Gastrocnemius medialis (tissue), 4 donors: Measurements from ENCODE around the gene DGKG. TPM values are rescaled to one million over a fixed set of nuclear protein-coding genes. Genes with fewer than 3 reads are reported as not detected.
A peak's percentile ranks its signal among the peaks of the same experiment; 100 is the strongest.

Experiments used
- ATAC-seq, 2 donors: fragments of 150-250 bp; one replicate each; pipeline ENCODE4 v1.9.1; 2016
- DNase-seq, 2 donors: peaks; one replicate each; pipeline ENCODE4 v3.0.0-alpha.2; 2019
- H3K27ac ChIP-seq, 4 donors: fragments of 200-600 bp; sonication (generic); 1 replicate in 1 of 4; 2 replicates in 3 of 4; pipeline ENCODE4 v1.5.1; 2016 to 2018; ENCODE audit warnings: mild to moderate bottlenecking in 2 of 4, moderate library complexity in 1 of 4
- H3K27me3 ChIP-seq, 3 donors: fragments of 200-600 bp; sonication (generic) in 2 of 3; 1 replicate in 1 of 3; 2 replicates in 2 of 3; pipeline versions ENCODE4 v1.5.1 to v1.6.0; 2016 to 2019; ENCODE audit warnings: mild to moderate bottlenecking in 1 of 3, moderate library complexity in 1 of 3
- H3K36me3 ChIP-seq, 2 donors: fragments of 200-600 bp; sonication (generic) in 1 of 2; one replicate each; pipeline ENCODE4 v1.5.1; 2017 to 2018
- H3K4me1 ChIP-seq, 2 donors: fragments of 200-600 bp; sonication (generic) in 1 of 2; one replicate each; pipeline ENCODE4 v1.5.1; 2016 to 2017; ENCODE audit warnings: mild to moderate bottlenecking in 2 of 2
- H3K4me3 ChIP-seq, 4 donors: fragments of 200-600 bp; sonication (generic) in 3 of 4; 1 replicate in 1 of 4; 2 replicates in 3 of 4; pipeline ENCODE4 v1.5.1; 2016 to 2019; ENCODE audit warnings: mild to moderate bottlenecking in 2 of 4
- H3K9me3 ChIP-seq, 3 donors: fragments of 200-600 bp; sonication (generic) in 2 of 3; 1 replicate in 1 of 3; 2 replicates in 2 of 3; pipeline ENCODE4 v1.5.1; 2016 to 2019
- POLR2A ChIP-seq, 2 donors: fragments of 450-650 bp; IDR thresholded peaks; one replicate each; pipeline ENCODE4 v1.6.1; 2017; ENCODE audit warnings: antibody characterized with exemption in 2 of 2, mild to moderate bottlenecking in 2 of 2, moderate library complexity in 2 of 2
- in situ Hi-C, 4 donors: fragments of 200-750 bp; cut with MboI; loops; one replicate each; pipeline versions ENCODE4 v1.15.0 to v1.8.0; 2017; ENCODE audit warnings: low sequenced_read_pairs in 4 of 4
- intact Hi-C: fragments of 100-400 bp; cut with DNase I; formaldehyde crosslinking; loops from one replicate; pipeline ENCODE4 v1.15.1; 2023; ENCODE audit warnings: low total_unique reads
- total RNA-seq, 4 donors: library from RNA; depleted of rRNA; stranded (reverse); fragments of >200 nt; gene quantifications; one replicate each; pipeline versions ENCODE4 v1.1.0 to v1.2.3, GENCODE V29; 2016
- TF ChIP-seq, protein P1 (sequence below), 5 experiments: fragments of 450-650 bp in 3 of 5; fragments of 200-600 bp in 2 of 5; sonication (generic) in 2 of 5; IDR thresholded peaks in 4 of 5; conservative IDR thresholded peaks in 1 of 5; 1 replicate in 4 of 5; 2 replicates in 1 of 5; pipeline ENCODE4 v1.5.1; 2016 to 2019; ENCODE audit warnings: antibody characterized with exemption in 5 of 5, mild to moderate bottlenecking in 3 of 5, moderate library complexity in 3 of 5

DGKG gene
- total RNA-seq, 4 donors from 2014 or later: 5.0 to 11.2 (median 7.7) TPM

DNA sequence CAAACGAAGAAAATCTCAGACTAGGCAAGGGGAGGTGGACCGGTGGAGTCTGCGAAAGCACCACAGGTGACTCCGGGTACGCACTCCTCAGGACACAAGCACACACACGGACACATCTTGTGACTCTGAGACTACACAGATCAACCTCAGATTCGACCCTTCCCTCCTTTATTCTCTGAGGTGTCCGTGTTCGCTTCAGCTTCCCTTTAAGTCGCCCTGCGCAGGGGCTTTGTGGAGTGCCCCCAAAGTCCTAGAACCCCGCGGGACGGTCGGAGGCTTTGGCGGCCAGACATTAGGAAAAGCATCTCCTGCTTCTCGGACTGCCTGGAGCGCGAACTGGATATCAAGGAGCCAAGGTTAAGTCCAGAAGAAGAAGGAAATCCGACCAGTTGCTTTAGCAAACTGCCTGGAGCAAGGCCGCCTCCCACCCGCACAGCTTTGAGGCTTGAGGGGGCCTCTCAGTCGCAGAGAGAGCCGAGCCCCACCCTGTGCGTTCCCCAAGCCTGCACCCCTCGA lies 730 bp downstream of the DGKG start:
- H3K4me1 ChIP-seq: peaks cover 3 to 10% of the 10 kb centered on the region in 2 donors
- H3K9me3 ChIP-seq: no peaks in the 10 kb centered on the region
- no peak overlapping the region for H3K27ac ChIP-seq
- TF ChIP-seq, protein P1, sequence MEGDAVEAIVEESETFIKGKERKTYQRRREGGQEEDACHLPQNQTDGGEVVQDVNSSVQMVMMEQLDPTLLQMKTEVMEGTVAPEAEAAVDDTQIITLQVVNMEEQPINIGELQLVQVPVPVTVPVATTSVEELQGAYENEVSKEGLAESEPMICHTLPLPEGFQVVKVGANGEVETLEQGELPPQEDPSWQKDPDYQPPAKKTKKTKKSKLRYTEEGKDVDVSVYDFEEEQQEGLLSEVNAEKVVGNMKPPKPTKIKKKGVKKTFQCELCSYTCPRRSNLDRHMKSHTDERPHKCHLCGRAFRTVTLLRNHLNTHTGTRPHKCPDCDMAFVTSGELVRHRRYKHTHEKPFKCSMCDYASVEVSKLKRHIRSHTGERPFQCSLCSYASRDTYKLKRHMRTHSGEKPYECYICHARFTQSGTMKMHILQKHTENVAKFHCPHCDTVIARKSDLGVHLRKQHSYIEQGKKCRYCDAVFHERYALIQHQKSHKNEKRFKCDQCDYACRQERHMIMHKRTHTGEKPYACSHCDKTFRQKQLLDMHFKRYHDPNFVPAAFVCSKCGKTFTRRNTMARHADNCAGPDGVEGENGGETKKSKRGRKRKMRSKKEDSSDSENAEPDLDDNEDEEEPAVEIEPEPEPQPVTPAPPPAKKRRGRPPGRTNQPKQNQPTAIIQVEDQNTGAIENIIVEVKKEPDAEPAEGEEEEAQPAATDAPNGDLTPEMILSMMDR (IDR thresholded peaks at IDR 0.05 in 4 of 5, conservative IDR thresholded peaks at IDR 0.05 in 1 of 5): no peak
- TF ChIP-seq POLR2A (IDR thresholded peaks at IDR 0.05): no peak
- no peaks in the 10 kb centered on the region for H3K36me3 ChIP-seq
- H3K4me3 ChIP-seq: peak overlapping the region; percentile 45 to 58 (median 50)
- DNase-seq: no peak
- intact Hi-C loops: no loop called here
- no peak for ATAC-seq
- peaks cover 31 to 38% (median 33%) of the 10 kb centered on the region in 3 donors for H3K27me3 ChIP-seq
- in situ Hi-C loops: no loop called here

- ATAC-seq (no peak), DNase-seq (no peak)
- no peaks in the 10 kb centered on the region for H3K36me3 ChIP-seq
- intact Hi-C loops: no loop called here
- H3K4me3 ChIP-seq: peak overlapping the region; percentile 45 to 58 (median 50)
- peaks cover 3 to 10% of the 10 kb centered on the region in 2 donors for H3K4me1 ChIP-seq
- in situ Hi-C loops: no loop called here
- H3K27ac ChIP-seq: no peak overlapping the region
- TF ChIP-seq, protein P1 (IDR thresholded peaks at IDR 0.05 in 4 of 5, conservative IDR thresholded peaks at IDR 0.05 in 1 of 5): no peak
- TF ChIP-seq POLR2A (IDR thresholded peaks at IDR 0.05): no peak
- peaks cover 31 to 35% (median 33%) of the 10 kb centered on the region in 3 donors for H3K27me3 ChIP-seq
- H3K9me3 ChIP-seq: no peaks in the 10 kb centered on the region
Observed at GRCh38 chr3:186360779-186361178, 1.3 kb downstream of the DGKG start.

DNA sequence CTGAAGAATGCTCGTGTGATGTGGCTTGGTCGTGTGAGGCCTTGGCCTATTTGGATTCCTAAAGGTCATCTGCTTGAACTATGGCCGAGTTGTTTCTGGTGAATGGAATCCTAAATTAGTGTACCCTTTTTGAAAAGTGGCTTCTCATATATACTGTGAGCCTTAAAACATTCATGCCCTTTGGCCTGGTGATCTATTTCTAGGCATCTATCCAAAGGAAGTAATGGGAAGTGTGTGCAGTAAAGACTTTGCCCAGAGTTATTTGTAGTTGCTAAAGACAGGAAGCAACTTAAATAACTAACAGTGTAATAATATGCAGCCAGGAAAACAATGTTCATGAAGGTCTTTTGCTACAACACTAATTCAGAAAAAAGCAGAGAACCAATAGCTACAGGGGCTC lies 3.0 kb downstream of the DGKG start:
- TF ChIP-seq, protein P1 (IDR thresholded peaks at IDR 0.05 in 4 of 5, conservative IDR thresholded peaks at IDR 0.05 in 1 of 5): no peak
- TF ChIP-seq POLR2A (IDR thresholded peaks at IDR 0.05): no peak
- H3K4me3 ChIP-seq: no peak overlapping the region
- ATAC-seq: no peak
- DNase-seq: no peak
- H3K27ac ChIP-seq: no peak overlapping the region
- H3K36me3 ChIP-seq: no peaks in the 10 kb centered on the region
- in situ Hi-C loops: no loop called here
- H3K4me1 ChIP-seq: peaks cover 3 to 10% of the 10 kb centered on the region in 2 donors
- H3K9me3 ChIP-seq: no peaks in the 10 kb centered on the region
- intact Hi-C loops: no loop called here
- peaks cover 27 to 31% (median 30%) of the 10 kb centered on the region in 3 donors for H3K27me3 ChIP-seq

DNA sequence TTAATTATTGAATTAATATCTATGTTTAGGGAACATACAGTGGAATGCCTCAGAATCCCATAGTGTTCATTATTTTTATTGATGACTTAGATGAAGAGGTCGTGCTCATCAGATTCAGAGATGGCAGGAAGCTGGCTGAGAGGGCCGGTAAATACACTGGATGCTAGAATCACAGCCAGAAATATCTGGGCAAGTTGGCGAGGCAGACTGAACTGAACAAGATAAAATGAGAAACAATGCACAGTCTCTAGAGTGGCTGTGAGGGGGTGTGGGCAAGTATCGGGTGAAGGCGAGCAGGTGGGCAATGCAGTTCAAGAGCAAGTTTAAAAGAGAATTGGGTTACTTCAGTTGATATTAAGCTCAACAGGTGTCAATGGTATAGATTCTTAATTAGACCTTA lies 5.9 kb downstream of the DGKG start:
- in situ Hi-C loops: no loop called here
- no peak for DNase-seq
- ATAC-seq: no peak
- intact Hi-C loops: no loop called here
- no peaks in the 10 kb centered on the region for H3K4me1 ChIP-seq
- H3K36me3 ChIP-seq: no peaks in the 10 kb centered on the region
- TF ChIP-seq, protein P1 (IDR thresholded peaks at IDR 0.05 in 4 of 5, conservative IDR thresholded peaks at IDR 0.05 in 1 of 5): no peak
- H3K27ac ChIP-seq: no peak overlapping the region
- H3K9me3 ChIP-seq: no peaks in the 10 kb centered on the region
- H3K27me3 ChIP-seq: peaks cover 4 to 10% (median 6%) of the 10 kb centered on the region in 3 donors
- H3K4me3 ChIP-seq: no peak overlapping the region

DNA sequence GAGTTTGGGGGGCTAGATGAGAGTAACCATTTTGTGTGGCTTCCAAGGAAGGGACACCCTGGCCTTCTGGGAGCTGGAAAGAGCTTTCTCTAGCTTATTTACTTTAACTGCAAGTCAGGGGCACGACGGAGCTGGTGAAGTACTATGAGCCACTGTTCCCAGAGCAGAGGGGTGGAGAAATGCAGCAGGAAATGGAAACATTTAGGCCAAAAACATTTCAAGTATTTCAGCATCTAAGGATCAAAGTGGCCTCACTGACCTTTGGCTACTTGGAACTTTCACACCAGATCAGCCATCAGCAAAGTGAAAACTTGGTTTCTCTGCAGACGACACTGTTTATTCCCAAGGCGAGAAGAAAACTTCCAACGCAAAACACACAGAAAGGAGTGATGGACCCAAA lies 7.9 kb downstream of the DGKG start:
- Histone ChIP-seq H3K36me3 (no peaks in the 10 kb centered on the region), H3K27ac (no peak overlapping the region), H3K4me3 (no peak overlapping the region), H3K9me3 (no peaks in the 10 kb centered on the region), H3K27me3 (no peaks in the 10 kb centered on the region), H3K4me1 (no peaks in the 10 kb centered on the region)
- no peak for ATAC-seq
- in situ Hi-C loops (no loop called here), intact Hi-C loops (no loop called here)
- no peak for DNase-seq
- TF ChIP-seq POLR2A (IDR thresholded peaks at IDR 0.05): no peak
- TF ChIP-seq, protein P1 (IDR thresholded peaks at IDR 0.05 in 4 of 5, conservative IDR thresholded peaks at IDR 0.05 in 1 of 5): no peak
